AG04450 (cell line): ENCODE measurements around the gene F2R. TPM values are rescaled to one million over a fixed set of nuclear protein-coding genes. Genes with fewer than 3 reads are reported as not detected.

Source experiments
- CTCF ChIA-PET: fragments of 300-600, 350-600 bp; formaldehyde crosslinking; extraction: SDS; loops from one replicate; lab custom pipeline; 2022; ENCODE audit warnings: antibody characterized with exemption, inconsistent platforms; lab: Charles Lee
- POLR2A ChIA-PET: fragments of 350-600 bp; formaldehyde crosslinking; extraction: SDS; loops from one replicate; lab custom pipeline; 2021; ENCODE audit warnings: antibody characterized with exemption, inconsistent platforms; lab: Yijun Ruan, JAX
- DNase-seq: peaks from one replicate; pipeline ENCODE4 v3.0.0-alpha.2; 2011; ENCODE audit warnings: low read depth, low spot score
- H3K27ac ChIP-seq: one replicate; pipeline ENCODE4 v1.5.1; 2012; ENCODE audit warnings: low read depth, low read length, control low read depth
- H3K27me3 ChIP-seq: one replicate; pipeline ENCODE4 v1.6.0; 2012; ENCODE audit warnings: low read length; ENCODE audit not compliant: control insufficient read depth, insufficient read depth
- H3K4me3 ChIP-seq: 2 replicates; pipeline ENCODE4 v1.5.1; 2011; ENCODE audit warnings: mild to moderate bottlenecking, low read depth, low read length, control low read depth
- H3K9me3 ChIP-seq: 2 replicates; pipeline ENCODE4 v1.5.1; 2012; ENCODE audit warnings: low read length; ENCODE audit not compliant: control insufficient read depth, insufficient read depth
- polyA minus RNA-seq: library from RNA; depleted of rRNA, polyadenylated mRNA; stranded (reverse); fragments of >200 nt; gene quantifications from 2 replicates; pipeline ENCODE4 v1.2.3, GENCODE V29; 2011; rRNA and poly(A)+ RNA removed
- polyA plus RNA-seq: library from polyadenylated mRNA; depleted of rRNA; stranded (reverse); fragments of >200 nt; gene quantifications from 2 replicates; pipeline ENCODE4 v1.2.3, GENCODE V29; 2011; rRNA removed
- TF ChIP-seq, protein P1 (sequence below): IDR thresholded peaks from 2 replicates; pipeline ENCODE4 v1.5.1; 2011; ENCODE audit warnings: low read depth, low read length, control low read depth, inconsistent platforms

The F2R gene
- polyA plus RNA-seq = 289 and 324 TPM in 2 replicates
- polyA minus RNA-seq = 188 and 199 TPM in 2 replicates

GRCh38 chr5:76715736-76716455, at the start of gene F2R:
TSS of gene F2R (plus strand) at chr5:76716126. CDS start at chr5:76716308, 182 bp downstream.
- Histone ChIP-seq H3K4me3 (peak within 1 kb of the TSS; percentile 97), H3K27ac (peak within 1 kb of the TSS; percentile 57), H3K27me3 (no peaks in the 10 kb centered on the region), H3K9me3 (peaks cover 7% of the 10 kb centered on the region; the same call in 1 of the 2 replicates)
- TF ChIP-seq, protein P1, sequence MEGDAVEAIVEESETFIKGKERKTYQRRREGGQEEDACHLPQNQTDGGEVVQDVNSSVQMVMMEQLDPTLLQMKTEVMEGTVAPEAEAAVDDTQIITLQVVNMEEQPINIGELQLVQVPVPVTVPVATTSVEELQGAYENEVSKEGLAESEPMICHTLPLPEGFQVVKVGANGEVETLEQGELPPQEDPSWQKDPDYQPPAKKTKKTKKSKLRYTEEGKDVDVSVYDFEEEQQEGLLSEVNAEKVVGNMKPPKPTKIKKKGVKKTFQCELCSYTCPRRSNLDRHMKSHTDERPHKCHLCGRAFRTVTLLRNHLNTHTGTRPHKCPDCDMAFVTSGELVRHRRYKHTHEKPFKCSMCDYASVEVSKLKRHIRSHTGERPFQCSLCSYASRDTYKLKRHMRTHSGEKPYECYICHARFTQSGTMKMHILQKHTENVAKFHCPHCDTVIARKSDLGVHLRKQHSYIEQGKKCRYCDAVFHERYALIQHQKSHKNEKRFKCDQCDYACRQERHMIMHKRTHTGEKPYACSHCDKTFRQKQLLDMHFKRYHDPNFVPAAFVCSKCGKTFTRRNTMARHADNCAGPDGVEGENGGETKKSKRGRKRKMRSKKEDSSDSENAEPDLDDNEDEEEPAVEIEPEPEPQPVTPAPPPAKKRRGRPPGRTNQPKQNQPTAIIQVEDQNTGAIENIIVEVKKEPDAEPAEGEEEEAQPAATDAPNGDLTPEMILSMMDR = peak; percentile 53
- POLR2A ChIA-PET = interaction anchor here (0.6 to 1.0 kb wide), 3 partner anchors 37 to 61 kb away, joined by 3 to 6 read pairs (median 3); no protein-coding TSS in a partner anchor
- CTCF ChIA-PET = interaction anchor here (0.6 to 3.3 kb wide), 13 partner anchors 9 to 1000 kb away, joined by 3 to 11 read pairs (median 4); no protein-coding TSS in a partner anchor
- no peak for DNase-seq

DNA sequence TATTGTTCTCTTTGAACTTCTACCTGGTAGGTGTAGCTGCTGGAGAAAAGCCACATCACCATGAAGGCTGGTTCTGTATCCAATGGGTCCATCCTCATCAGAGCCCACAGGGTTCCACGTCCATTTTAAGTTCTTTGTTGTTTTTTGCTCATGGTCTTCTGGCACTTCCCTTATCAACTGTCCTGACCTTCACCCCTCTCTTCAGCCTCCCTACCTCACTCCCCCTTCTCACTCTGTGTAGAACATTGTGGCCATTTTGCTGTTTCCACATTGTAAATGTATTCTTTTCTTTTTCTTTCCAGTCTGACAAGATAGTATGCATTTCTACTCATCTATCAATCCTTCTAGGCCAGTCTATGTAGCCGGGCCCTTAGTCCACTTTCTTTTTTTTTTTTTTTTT, 48.4 kb upstream of the F2R start:
- TF ChIP-seq, protein P1 = no peak
- POLR2A ChIA-PET = no interaction called here
- CTCF ChIA-PET = interaction anchor here (2.6 kb wide), 1 partner anchor 25 kb away, joined by 8 read pairs; no protein-coding TSS in a partner anchor

GRCh38 chr5:76669245-76669644, 46.7 kb upstream of the F2R start:
- CTCF ChIA-PET = interaction anchor here (1.8 to 2.6 kb wide), 2 partner anchors 27 to 106 kb away, joined by 5 to 8 read pairs; no protein-coding TSS in a partner anchor
- Histone ChIP-seq H3K27ac (no peak overlapping the region), H3K27me3 (no peaks in the 10 kb centered on the region), H3K9me3 (no peaks in the 10 kb centered on the region), H3K4me3 (no peak overlapping the region)
- POLR2A ChIA-PET = no interaction called here
- DNase-seq = no peak
- TF ChIP-seq, protein P1 = no peak

More for the DNA sequence above, 48.4 kb upstream of the F2R start:
- Histone ChIP-seq H3K4me3 (no peak overlapping the region), H3K27me3 (no peaks in the 10 kb centered on the region), H3K9me3 (no peaks in the 10 kb centered on the region), H3K27ac (no peak overlapping the region)
- no peak for DNase-seq

GRCh38 chr5:76670508-76670907, 45.4 kb upstream of the F2R start:
- no peaks in the 10 kb centered on the region for H3K9me3 ChIP-seq
- H3K27me3 ChIP-seq = no peaks in the 10 kb centered on the region
- no peak for DNase-seq
- POLR2A ChIA-PET = no interaction called here
- no peak overlapping the region for H3K27ac ChIP-seq
- no peak overlapping the region for H3K4me3 ChIP-seq
- CTCF ChIA-PET = interaction anchor here (0.9 kb wide), 1 partner anchor 104 kb away, joined by 5 read pairs; no protein-coding TSS in a partner anchor
- TF ChIP-seq, protein P1 = no peak

GRCh38 chr5:76672242-76672641, 43.7 kb upstream of the F2R start:
- no peak for DNase-seq
- Histone ChIP-seq H3K4me3 (no peak overlapping the region), H3K9me3 (no peaks in the 10 kb centered on the region), H3K27me3 (no peaks in the 10 kb centered on the region), H3K27ac (no peak overlapping the region)
- ChIA-PET POLR2A (interaction anchor here (0.5 to 1.6 kb wide), 4 partner anchors 17 to 164 kb away, joined by 3 to 14 read pairs (median 6); no protein-coding TSS in a partner anchor), CTCF (no interaction called here)
- TF ChIP-seq, protein P1 = no peak
